Stimulated activated CD8-positive, alpha-beta memory T cell treated with anti-CD3 and anti-CD28 coated beads, Interleukin-15, amount 100 ng/mL, for 48 hours (primary cell): ENCODE results near the gene FADS3.
A peak's percentile ranks its signal among the peaks of the same experiment; 100 is the strongest.
"Not testable (repeated sequence)": the region's sequence is repeated elsewhere in the genome, so short reads cannot be mapped to it uniquely, and the experiment has no call there.

Experiments
- DNase-seq, 2 donors: peaks; one replicate each; pipeline ENCODE4 v3.0.0-alpha.2; 2020; ENCODE audit warnings: low read depth in 2 of 2

The FADS3 gene

GRCh38 chr11:61898247-61898582 lies 6.9 kb upstream of the FADS3 start:
- no peak for DNase-seq

GRCh38 chr11:61897387-61898246 lies 6.3 kb upstream of the FADS3 start:
- peak; percentile 52 to 57 for DNase-seq

DNA sequence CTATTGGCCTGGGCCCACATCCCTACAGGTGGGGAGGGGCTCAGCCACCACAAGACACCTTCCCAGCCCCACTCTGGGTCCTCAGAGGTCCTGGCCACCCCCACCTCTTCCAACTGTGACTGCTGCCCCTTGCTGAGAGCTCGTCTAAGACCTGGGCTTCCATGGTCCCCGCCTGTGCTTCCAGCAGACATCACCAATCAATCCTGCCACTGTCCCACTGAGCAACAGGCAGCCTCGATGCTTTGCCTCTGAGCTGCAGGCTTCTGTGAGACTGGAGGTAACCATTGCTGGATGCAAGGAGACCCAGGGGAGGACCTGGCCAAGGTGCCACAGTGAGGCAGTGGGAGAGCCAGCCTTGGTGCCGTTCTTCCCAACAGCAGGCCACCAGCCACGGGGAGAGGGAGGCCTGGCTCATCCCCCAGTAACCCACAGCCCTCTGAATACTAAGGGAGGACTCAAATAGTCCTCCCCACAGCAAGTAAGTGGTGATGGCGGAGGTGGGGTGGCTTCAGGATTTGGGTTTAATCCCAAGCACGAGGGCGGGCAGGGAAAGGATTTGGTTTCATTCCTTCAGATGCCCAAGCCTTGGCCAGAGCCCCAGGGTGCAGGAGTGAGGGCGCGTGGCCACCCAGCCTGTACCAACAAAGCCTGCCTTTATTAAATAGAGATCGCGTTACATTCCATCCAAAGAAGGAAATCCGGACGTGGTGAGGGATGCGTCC lies 5.5 kb upstream of the FADS3 start:
- no peak for DNase-seq

GRCh38 chr11:61895718-61896059 lies 4.3 kb upstream of the FADS3 start:
- DNase-seq, result no peak

DNA sequence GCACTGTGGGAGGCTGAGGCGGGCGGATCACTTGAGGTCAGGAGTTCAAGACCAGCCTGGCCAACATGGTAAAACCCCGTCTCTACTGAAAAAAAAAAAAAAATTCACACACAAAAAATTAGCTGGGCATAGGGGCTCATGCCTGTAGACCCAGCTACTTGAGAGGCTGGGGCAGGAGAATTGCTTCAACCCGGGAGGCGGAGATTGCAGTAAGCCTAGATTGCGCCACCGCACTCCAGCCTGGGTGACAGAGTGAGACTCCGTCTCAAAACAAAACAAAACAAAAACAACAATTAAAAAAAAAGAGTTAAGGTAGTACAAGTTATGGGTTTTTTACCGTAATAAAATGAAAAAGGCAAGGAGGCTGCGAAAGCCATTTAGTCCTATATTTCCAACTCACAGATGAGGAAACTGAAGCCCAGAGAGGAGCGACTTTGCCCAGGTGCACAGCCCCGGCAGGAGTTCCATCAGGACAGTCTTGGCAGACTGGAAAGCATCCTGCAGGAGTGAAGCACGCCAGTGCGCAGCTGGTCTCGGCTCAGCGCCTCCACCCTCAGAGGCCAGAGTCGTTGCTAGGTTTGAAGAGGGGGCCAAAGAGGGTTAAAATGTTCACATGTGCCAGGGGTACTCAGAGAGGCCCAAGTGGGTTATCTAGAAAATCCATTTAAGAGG lies 3.8 kb upstream of the FADS3 start:
- no peak for DNase-seq

DNA sequence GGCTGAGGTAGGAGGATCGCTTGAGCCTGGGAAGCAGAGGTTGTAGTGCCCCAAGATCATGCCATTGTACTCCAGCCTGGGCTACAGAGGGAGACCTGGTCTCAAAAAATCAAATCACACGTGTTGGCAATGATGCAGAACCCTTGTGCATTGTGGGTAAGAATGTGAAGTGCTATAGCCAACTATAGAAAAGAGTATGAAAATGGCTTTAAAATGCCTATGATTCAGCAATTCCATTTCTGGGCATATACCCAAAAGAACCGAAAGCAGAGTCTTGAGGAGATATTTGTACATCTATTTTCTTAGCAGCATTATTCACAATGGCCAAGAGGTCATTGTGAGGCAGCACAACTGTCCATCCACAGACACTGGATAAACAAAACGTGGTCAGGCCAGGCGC lies 2.6 kb upstream of the FADS3 start:
- no peak for DNase-seq

DNA sequence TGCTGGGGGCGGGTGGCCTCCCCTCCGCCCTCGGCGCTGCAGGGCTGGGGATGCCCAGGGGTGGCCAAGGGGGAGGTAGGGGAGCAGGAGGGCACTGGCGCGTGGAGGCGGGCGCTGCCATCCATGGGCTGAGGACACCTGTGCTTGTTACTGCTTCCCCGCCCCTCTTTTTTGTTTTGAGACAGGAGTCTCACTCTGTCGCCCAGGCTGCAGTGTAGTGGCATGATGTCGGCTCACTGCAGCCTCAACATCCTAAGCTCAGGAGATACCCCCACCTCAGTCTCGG lies 683 bp upstream of the FADS3 start:
- DNase-seq, result no peak

- DNase-seq, result peak in 1 of 2 donors; percentile 15
Measured at GRCh38 chr11:61890529-61891330, 615 bp downstream of the FADS3 start.

DNA sequence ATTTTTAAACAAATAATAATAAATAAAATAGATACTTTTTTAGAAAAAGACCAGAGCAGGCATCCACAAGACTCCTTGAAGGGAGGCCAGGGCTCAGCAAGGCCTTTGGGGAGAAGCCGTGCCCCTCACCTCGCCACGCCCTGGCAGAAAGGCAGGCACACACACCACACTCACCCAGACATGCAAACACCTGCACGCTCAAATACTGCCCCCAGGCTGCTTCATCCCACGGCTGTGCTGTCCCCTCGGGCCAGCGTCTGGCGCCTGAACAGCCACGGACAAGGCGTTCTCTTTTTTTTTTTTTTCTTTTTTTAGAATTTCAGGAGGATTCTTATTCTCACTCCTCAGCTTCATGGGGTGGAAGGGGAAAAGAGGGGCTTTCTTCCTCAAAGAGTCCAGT lies 1.5 kb downstream of the FADS3 start:
- no peak for DNase-seq

GRCh38 chr11:61888590-61888989 lies 2.8 kb downstream of the FADS3 start:
- DNase-seq, result no peak

- no peak for DNase-seq
Measured at GRCh38 chr11:61887839-61888494, 3.4 kb downstream of the FADS3 start.

DNA sequence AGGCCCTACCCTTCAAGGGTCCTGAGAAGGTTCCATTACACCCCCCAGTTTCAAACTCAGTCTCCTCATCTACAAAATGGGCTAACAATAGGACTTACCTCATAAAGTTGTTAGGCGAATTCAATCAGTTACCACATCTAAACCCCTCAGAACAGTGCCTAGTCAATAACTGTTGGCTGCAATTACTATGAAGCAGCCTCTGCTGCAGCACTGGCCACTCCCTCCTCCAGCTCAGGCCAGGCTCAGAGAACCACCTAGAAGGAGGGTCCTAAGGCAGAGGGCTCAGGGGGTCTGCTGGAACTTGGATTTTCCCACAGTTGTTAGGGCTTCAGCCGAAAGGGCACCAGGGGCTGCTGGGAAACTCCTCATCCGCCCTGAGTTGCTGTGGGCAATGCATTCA lies 4.7 kb downstream of the FADS3 start:
- DNase-seq, result no peak

DNA sequence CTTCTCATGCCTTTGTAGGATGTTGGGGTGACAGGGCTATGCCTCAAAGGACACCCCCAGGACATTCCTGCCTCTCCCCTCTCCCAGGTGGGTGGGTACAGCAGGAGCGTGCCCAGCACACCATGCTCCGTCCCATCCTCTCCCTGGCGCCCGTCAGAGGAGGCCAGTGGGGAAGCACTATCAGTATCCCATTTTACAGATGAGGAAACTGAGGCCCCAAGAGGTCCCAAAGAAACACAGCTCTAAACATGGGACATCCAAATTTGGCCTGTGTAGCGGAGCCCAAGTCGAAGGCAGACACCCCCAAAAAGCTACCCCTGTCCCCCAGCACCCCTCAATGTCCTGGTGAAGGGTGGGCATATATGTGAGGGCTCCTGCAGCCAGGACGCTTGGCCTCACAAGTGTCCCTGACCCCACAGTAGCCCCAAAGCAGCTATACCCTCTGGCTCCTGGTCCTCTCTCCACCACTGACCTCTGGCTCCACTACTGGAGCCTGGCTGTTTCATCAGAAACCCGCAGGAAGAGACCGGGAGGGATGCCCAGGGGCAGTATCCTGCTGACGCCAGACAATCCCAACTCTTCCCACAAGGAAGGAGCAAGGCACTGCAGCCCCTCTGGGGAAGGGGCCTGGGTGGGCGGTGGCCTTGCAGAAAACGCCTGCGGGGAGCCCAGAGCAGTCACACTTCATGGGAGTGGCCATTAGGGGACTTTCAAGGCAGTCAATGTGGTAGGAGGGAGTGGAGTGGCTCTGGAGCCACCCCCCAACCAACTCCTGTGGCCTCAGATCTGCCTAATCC lies 5.4 kb downstream of the FADS3 start:
- DNase-seq, result no peak

DNA sequence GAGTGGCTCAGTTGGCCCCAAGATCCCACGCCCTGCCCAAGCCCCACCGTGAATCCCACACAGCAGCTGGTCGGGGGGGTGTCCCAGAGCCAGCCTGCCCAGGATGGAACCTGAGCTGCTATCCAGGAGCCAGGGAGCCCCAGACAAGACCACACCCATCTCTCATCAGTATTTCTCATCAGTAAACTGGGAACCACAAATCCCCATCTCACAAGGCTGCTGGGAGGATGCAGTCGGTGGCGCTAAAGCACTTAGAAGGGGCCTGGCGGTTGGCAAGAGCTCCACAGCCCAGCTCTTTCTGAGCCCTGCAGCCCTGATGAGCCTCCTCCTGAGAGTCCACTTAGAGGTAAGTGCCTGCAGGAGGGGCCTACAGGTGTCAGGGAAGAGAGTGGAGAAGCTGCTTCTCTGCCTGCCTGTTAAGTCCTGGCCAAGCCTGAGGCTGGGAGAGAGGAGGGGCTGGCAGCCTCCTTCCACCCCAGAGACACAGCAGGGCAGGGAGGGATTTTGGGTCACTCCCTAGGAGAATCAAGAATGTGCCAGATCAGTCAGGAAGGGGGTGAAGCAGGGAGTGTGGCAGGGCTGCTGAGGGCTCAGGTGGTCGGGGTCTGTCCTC lies 6.1 kb downstream of the FADS3 start:
- no peak for DNase-seq

DNA sequence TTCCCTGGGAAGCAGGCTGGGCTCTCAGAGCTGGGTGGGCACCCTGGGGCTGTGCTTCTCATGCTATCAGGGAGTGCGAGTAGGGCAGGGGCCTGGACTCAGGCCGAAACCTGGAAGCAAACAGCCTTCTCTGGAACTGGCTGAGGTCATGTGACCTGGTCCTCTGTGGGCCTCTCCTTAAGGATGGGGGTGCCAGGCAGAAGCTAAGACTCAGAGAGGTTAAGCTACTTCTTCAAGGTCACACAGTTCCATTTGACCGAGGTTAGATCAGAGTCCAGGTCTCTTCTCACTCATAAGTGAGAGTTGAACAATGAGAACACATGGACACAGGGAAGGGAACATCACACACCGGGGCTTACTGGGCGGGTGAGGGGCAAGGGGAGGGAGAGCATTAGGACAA lies 7.4 kb downstream of the FADS3 start:
- DNase-seq, result no peak

GRCh38 chr11:61883327-61883726 lies 8.0 kb downstream of the FADS3 start:
- DNase-seq, result no peak

DNA sequence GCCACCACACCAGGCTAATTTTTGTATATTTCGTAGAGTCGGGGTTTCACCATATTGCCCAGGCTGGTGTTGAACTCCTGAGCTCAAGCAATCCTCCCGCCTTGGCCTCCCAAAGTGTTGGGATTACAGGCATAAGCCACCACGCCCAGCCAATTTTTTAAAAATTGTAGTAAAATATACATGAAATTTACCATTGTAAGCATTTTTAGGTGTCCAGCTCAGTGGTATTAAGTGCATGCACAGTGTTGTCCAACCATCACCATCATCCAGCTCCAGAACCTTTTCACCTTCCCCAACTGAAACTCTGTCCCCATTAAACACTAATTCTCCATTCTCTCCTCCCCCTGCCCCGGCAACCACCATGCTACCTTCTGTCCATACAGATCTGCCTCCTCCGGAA lies 8.5 kb downstream of the FADS3 start:
- DNase-seq, result no peak

DNA sequence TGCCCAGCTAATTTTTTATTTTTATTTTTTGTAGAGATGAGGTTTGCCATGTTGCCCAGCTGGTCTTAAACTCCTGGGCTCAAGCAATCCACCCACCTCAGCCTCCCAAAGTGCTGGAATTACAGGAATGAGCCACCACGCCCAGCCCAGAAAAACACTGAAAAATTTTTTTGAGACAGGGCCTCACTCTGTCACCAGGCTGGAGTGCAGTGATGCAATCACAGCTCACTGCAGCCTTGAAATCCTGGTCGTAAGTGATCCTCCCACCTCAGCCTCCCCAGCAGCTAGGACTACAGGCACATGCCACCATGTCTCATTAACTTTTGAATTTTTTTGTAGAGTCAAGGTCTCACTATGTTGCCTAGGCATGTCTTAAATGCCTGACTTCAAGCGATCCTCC lies 9.1 kb downstream of the FADS3 start:
- DNase-seq, result not testable (repeated sequence)

DNA sequence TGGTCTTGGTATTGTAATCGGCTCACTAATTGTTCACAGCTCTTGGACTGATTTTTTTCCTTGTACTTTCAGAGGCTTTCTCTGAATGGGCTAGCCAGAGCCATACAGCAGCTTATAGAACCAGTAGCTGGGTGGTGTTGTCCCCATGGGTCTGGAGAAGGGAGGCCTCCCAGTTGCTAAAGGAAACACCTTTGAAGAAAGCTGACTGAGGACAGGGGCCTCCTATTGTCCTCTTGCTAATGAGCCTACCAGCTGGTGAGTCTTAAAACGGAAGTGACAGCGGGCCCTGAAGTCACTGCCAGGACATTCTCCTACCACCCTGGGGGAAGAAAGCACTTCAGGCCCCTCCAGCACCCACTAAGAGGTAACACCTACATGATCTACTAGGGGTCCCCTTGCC lies 9.9 kb downstream of the FADS3 start:
- DNase-seq, result no peak

DNA sequence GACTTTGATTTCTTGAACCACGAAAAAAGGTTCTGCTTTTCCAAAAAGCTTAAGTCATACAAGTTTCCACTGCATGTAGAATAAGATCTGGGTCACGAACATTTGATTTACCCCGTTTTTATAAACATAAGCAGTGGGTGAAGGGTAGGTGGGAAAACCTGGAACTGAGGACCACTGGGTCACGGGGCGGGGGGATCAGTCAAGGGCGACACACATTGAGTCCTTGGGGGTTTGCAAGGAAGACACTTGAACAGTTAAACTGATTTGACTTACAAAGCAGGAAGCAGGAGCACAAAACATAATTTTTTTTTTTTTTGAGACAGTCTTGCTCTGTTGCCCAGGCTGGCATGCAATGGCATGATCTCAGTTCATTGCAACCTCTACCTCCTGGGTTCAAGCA lies 10.9 kb downstream of the FADS3 start:
- no peak for DNase-seq

- DNase-seq, result no peak
Measured at GRCh38 chr11:61880031-61880430, 11.3 kb downstream of the FADS3 start.
